Measurements from ENCODE around the gene HHAT. TPM values are rescaled to one million over a fixed set of nuclear protein-coding genes. Genes with fewer than 3 reads are reported as not detected.

Gene HHAT
- total and polyA plus RNA-seq, 2 of the 4 experiments (the other 2 are of a cell fraction) = 1.7 to 2.5 TPM

GRCh38 chr1:210626341-210626740 lies 297.6 kb downstream of the HHAT start:
- Histone ChIP-seq H4K8ac (ENCODE audit: low read depth in 2 of 2, low read length in 2 of 2) (no peak overlapping the region), H3K9ac (ENCODE audit: low read depth, low read length) (no peak overlapping the region), H2BK120ac (ENCODE audit: low read depth, low read length) (no peak overlapping the region), H3K23ac (ENCODE audit: low read depth, low read length) (no peak overlapping the region), H2AK9ac (replicated peaks; ENCODE audit: low read depth, low read length, poor library complexity) (no peak overlapping the region), H3K27me3 (ENCODE audit: control insufficient read depth, insufficient read depth, low read length) (no peaks in the 10 kb centered on the region), H3K18ac (ENCODE audit: low read depth, low read length) (no peak overlapping the region), H3K56ac (ENCODE audit: extremely low read depth, insufficient read depth, low read length) (no peak overlapping the region), H3K4me2 (ENCODE audit: low read depth, low read length) (no peak overlapping the region), H3K4ac (ENCODE audit: low read depth, low read length) (no peak overlapping the region), H2AFZ (replicated peaks; ENCODE audit: low read length, poor library complexity) (no peak overlapping the region), H2BK20ac (ENCODE audit: low read depth, low read length) (no peak overlapping the region), H2BK15ac (ENCODE audit: low read depth, low read length) (no peak overlapping the region), H3K4me3 (ENCODE audit: insufficient read depth, low read depth, low read length) (no peak overlapping the region), H2AK5ac (ENCODE audit: low read depth, low read length) (no peak overlapping the region), H2BK5ac (ENCODE audit: low read depth, low read length, poor library complexity, severe bottlenecking) (no peak overlapping the region), H3K27ac (ENCODE audit: insufficient read depth, low read length) (no peak overlapping the region), H3K9me1 (ENCODE audit: insufficient read depth, low read length) (no peaks in the 10 kb centered on the region; the same call in 1 of the 2 replicates), H4K5ac (ENCODE audit: low read depth, low read length) (no peak overlapping the region), H3K9me3 (ENCODE audit: control insufficient read depth, insufficient read depth, low read length) (no peaks in the 10 kb centered on the region), H3K36me3 (ENCODE audit: control insufficient read depth, insufficient read depth, low read length) (no peaks in the 10 kb centered on the region), H4K91ac (ENCODE audit: insufficient read depth, low read depth, low read length) (no peak overlapping the region), H3K14ac (replicated peaks; ENCODE audit: low read depth, low read length) (no peak overlapping the region), H4K20me1 (ENCODE audit: insufficient read depth, low read length) (no peaks in the 10 kb centered on the region), H3K4me1 (ENCODE audit: control insufficient read depth, insufficient read depth, low read length) (no peaks in the 10 kb centered on the region), H3K79me1 (ENCODE audit: low read depth in 1 of 2, low read length in 2 of 2) (no peaks in the 10 kb centered on the region)
- in situ Hi-C loops (cut with MboI; ENCODE audit: low sequenced_read_pairs) = no loop called here
- CTCF ChIA-PET = no interaction called here
- dilution Hi-C loops (cut with HindIII; ENCODE audit: low sequenced_read_pairs, unreplicated experiment) = no loop called here
- TF ChIP-seq CEBPB (IDR thresholded peaks at IDR 0.05; ENCODE audit: low read depth, low read length) (no peak), MAZ (IDR thresholded peaks at IDR 0.05; ENCODE audit: borderline replicate concordance, low read depth, low read length) (no peak)
- ATAC-seq (ENCODE audit: low read depth) = no peak
- POLR2A ChIA-PET (ENCODE audit: unreplicated experiment) = no interaction called here
- intact Hi-C loops (cut with micrococcal nuclease) = no loop called here
- no CpG with 5 or more reads among the region's 2 CpGs for WGBS, 2 experiments (ENCODE audit: extremely low coverage in 2 of 2, insufficient read length in 1 of 2)
- DNase-seq = no peak
- no TSS peak for BruUV-seq (replicated peaks)
